Stromal cell of bone marrow (primary cell): ENCODE results near the gene PGM5.
"Not testable (repeated sequence)": the region's sequence is repeated elsewhere in the genome, so short reads cannot be mapped to it uniquely, and the experiment has no call there.

Experiments used
- DNase-seq: peaks from one replicate; pipeline ENCODE4 v3.0.0-alpha.2; 2012; ENCODE audit warnings: low read depth

The PGM5 gene

DNA sequence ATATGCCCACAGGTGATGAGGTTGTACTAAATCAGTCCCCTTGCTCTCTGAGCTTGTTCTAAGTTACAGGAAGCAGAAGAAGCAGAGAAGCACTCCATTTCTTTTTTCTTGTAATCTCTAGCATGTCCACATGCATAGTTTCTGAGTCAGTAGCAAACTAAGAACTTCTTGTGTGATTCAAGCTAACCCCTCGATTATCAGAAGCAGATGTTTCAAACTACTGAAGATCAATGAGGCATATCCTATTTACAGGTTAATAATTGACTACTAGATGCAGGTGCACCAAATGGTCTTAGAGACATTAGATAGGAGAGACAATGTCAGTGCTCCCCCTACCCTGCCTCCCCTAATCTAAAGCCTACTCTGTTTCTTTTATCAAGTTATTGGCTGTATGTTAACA is 21.3 kb downstream of the PGM5 start:
- not testable (repeated sequence) for DNase-seq

DNA sequence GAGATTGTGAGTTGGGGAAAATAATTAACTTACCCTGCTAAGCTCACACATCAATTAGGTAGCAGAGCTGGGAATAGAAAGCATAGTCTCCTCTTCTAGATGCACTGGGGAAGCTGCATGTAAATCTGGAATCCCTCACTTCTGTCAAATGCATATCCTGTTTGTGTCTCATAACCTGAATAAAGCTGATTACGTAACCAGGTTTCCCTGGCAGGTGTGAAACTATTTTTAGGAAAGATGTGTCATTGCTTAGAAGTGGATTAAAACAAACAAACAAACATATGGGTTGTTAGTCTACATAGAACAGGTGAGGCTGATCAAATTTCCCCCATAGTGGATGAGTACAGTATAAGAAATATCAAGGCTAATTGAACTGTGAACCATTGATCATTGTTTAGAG is 27.5 kb downstream of the PGM5 start:
- DNase-seq, result not testable (repeated sequence)

DNA sequence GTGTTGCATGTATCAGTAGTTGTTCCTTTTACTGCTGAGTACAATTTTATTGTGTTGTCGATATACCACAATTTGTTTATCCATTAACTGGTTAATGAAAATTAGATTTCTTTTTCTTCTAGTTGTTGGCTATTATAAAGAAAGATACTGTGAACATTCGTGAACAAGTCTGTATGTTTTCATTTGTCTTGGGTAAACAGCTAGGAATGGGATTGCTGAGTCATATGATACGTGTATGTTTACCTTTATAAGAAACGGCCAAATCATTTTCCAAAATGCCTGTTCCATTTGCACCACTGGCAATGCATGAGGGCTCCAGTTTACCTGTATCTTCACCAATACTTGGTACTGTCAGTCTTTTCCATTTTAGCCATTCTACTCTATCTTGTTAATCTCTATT is 33.1 kb downstream of the PGM5 start:
- DNase-seq, result not testable (repeated sequence)

DNA sequence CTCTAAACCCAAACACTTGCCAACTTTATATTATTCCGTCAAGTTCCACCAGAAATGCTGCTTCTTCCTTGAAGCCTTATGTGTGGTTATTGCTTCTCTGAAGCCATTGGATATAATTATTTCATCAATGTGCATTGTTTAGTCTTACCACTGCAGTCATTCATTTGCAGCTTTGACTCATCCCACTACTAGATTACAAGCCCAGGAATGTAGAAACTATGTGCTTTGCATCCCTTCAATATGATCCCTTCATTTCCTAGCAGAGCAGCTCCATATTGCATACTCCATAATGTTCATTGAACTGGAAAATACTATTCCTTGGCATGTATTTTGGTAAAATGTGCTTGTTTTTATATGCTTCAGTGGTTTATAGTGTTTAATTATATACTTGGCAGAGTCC is 34.3 kb downstream of the PGM5 start:
- DNase-seq, result not testable (repeated sequence)

DNA sequence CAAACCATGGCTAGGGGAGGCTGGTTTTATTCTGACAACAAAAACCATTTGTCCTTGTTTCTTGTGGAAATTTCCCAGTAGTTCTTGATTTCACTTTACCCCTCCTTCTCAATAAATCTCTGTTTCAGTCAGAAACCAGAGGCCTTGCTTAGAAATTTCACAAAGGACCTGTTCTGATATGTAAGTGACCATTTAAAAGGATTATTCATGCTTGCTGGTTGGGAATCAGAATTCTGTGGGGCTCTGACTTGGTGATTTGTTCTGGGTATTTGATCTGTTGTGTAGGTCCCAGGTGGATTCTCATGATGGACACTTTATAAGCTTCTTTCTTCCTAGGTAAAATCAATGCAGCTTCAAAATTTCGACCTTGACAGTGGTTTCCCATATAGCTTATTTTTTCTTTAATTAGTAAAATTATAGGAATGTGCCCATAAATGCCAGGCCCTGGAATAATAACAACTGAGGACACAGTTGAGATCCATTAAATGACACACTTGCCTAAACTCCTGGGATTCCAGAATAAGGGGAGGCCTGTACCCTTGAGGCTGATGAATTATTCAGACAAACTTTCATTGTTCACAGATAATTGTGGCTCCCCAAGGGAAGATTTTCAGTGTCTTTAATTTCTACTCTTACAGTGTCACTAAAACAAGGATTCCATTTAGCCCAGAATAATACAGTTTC is 40.1 kb downstream of the PGM5 start:
- DNase-seq, result not testable (repeated sequence)

DNA sequence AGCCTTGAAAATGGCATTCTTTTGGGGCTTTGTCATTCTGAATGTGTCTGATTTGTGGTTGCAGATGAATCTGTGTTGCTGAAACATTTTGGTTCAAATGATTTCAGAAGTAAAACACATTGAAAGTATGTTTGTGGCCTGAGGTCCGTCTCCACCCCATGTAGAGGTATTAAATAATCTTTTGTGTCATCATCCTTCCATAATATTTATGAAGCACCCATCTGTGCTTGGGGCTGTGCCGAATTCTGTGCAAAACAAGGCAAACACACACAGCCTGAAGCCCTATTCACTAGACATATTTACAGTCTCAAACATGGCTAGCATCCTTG is 40.6 kb downstream of the PGM5 start:
- DNase-seq, result not testable (repeated sequence)

DNA sequence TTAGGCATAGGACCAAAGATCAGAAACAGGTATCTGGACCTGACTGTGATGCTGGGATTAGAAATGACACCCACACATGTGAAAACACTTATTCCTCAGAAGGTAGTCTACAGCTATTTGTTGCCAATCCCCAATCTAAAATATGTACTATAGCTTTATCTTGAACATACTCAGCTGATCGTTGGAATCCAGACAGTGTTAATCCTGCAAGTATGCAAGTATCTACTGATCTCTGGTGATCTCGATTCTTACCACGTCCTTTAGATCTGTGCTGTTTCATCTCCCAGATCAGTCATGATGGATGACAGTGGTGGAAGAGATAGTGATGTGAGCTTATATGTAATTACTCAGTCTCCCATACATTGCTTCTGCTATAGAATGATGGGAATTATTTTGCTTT is 41.4 kb downstream of the PGM5 start:
- DNase-seq, result not testable (repeated sequence)

DNA sequence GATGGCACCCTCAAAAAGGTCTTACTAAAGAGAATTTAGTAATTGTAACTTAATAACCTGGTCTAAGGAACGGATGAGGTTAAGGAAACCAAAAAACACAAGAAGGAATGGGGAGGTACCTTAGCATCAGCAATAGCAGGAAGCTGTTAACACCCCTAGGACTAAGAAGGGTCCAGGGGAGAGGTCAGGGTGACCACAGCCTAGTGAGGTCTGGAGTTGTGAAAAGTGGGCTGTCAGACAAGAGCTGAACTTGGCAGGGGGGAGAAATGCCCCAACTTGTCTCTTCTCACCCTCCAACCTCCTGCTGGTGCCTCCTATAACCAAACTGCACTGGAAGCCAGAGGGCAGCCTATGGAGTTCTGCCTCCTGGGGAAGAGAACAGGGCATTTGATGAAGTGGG is 41.9 kb downstream of the PGM5 start:
- DNase-seq, result not testable (repeated sequence)

DNA sequence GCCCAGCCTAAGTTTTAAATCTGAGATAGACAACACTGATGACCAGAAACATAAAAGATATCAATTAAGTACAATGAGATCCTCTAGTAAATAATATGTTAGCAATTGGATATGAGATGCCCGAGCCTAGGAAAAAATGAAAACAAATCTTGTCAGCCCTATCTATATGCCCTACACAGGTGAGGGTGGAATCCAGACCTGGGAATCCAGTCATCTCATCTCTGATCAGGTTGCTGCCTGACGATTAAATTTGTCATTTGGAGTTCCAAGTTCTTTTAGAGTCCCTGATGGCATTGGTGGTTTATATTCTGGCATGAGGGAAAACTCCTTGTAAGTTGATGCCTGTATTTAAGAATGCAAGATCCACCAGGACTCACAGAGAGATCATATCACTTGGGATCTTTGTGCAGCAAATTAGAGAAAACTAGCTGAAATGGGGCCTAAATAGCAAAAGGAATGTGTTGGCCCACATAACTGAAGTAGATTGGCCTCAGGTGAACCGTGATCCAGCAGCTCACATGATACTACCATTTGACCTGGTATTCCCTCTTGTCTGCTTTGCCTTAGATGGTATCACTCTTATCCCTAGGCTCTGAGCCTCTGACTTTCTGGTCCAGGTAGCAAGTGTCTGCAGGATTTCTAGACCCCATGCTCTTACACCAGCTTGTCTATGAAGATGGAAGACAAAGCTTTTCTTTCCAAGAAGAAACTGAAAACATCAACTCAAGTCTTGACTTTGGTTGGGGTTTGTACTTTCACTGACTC is 48.2 kb downstream of the PGM5 start:
- DNase-seq, result not testable (repeated sequence)

DNA sequence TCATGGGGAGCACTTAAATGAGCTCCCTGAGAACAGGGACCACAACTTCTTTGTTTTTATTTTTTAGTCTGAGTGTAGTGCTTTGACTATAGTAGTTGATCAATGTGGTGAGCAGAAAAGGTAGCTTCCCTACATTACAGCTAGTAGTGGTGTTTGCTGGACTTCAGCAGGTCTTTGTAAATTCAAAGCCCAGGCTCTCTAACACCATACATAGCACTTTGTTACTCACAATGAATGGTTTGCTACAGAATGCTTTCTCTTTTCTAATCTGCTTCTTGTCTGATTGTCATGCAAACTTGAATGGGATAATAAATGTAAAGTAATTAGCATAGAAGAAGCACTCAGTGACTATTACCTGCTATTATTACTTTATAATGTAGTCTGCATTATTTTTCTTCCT is 55.5 kb downstream of the PGM5 start:
- not testable (repeated sequence) for DNase-seq

DNA sequence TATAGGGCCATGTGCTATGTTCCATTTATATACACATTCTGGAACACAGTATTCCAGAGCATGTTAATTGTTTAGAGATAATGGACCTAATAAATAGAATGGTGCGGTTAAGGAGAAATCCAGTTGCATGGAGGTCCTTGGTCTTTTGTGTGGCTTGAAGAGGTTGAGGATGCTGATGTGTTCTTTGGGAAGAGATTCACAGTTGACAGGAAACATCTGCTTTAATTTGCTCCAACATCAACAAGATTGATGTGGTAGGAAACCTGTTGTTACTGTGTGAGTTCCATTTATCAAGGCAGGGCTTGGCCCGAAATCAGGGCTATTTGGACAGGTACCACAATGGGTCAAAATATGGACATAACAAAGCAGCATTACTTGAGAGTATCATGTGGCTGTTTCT is 56.3 kb downstream of the PGM5 start:
- not testable (repeated sequence) for DNase-seq

DNA sequence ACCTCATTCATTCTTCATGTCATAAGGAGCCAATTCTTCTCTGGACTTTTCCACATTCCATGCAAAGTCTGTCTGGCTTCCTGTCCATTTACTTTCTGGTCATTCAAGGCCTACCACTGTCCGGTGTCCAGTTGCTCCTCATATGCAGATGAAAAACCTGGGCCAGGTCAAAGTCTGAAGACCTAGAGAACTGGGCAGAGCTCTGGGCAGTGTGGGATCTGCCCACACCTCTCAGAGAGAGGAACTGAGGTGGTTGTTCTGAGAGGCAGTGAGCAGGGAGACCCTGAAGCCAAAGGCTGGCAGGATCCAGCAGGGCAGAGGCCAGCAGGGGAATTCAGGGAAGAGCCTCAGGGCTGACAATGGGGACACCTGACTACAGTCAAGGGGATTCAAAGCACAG is 58.7 kb downstream of the PGM5 start:
- not testable (repeated sequence) for DNase-seq

DNA sequence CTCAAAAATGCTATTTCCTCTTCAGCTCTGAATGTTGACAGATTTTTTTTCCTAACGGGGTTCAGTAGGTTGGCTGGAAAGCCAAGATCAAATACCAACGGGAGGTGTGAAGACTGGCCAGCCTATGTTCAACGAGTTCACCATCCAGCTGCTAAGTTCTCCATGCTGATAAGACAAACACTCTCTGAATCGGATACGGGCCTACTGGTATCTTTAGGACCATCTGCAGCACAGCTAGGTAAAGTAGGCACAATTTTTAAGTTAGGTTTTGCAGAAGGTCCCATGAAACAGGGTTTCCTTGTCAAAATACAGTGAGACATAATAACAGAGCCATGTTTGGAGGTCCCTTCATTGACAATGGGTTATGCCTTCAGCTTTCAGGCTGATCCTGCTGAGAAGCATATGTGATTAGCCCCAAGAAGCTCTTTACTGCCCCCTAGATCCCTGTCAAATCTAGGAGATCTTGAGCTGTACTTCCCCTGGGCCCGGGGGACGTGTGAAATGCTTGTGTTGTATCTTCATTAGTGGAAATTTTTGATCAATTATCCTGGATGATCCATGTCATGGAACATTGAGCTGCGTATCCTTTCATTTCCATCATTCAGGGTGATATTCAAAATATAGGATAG is 60.6 kb downstream of the PGM5 start:
- no peak for DNase-seq

DNA sequence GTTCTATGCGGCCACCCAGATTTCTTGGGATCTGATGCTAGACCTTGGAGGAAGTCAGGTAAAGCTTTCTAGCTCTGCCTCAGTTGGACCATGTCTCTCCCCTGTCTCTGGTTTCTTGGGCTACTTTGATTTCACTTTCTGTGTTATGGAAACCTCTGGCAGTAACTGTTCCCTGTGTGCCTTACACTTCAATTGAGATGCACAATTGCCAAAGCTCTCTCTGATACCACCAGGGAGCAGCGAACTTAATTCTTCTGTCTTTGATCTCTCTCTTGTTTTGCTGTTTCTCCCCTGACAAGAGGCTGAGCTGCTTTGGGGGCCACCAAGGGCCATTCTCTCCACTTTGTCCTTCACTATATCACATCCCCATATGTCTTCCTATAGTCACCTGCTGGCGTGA is 61.4 kb downstream of the PGM5 start:
- no peak for DNase-seq

DNA sequence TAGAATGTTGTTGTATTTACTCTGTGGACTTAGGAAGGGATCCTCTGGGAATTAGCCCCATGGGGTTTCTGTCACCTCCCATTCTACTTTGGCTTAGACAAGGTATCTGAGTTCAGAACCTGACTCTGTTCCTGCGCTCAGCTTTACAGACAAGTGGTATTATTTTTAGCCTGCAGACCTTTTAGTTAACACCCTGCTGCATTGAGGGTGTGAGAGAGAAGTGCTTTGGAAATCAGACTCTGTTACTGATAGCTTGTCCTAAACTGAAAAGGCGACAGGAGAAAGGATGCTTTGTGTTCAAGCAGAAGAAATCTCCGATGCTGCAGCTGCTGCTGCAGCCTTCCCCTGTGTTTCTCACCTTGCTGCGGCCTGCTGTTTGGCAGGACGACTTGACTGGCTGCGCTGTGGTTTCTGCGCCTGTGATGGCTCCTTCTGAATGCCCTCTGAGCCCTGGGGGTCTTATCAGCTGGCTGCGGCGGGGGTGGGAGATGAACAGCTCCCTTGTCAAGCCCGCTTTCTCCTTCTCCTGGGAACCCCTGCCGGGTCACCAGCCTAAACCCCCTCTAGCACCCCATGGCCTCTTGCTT is 61.9 kb downstream of the PGM5 start:
- DNase-seq, result no peak

DNA sequence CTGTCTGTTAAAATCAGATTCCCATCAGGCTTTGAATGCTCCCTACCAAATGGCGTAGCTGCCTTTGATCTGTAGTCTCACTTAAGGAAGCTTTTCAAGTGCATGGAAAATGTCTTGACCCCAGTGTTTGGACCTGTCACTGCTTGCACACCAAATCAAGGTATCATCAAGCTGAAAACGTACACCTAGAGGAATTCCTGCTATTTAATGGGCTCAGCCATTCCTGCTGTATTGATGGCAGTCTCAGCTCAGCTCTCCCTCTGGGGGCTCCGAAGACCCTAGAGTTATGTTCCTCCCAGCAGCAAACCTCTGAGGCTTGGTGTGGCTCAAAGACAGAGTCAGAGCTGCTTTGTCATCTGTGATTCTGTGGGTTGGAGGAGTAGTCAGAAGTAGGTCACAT is 63.5 kb downstream of the PGM5 start:
- DNase-seq, result no peak

DNA sequence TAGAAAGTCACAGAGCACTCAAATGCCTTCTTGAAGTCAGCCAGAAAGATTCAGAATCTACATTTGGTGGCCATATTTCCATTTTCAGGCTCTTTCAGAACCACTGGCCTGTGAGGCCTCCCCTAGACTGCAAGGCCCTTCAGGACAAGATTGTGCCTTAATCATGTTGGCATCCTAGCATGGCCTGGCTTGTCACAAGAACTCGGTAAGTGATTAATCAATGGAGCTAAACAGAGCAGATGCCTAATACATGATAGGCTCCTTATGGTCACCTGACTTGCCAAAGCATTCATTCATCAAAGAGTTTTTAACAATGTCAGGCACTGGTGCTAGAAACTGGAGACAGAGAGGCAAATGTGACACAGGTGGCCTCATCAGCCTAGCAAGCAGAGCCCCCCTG is 70.3 kb downstream of the PGM5 start:
- DNase-seq, result no peak

DNA sequence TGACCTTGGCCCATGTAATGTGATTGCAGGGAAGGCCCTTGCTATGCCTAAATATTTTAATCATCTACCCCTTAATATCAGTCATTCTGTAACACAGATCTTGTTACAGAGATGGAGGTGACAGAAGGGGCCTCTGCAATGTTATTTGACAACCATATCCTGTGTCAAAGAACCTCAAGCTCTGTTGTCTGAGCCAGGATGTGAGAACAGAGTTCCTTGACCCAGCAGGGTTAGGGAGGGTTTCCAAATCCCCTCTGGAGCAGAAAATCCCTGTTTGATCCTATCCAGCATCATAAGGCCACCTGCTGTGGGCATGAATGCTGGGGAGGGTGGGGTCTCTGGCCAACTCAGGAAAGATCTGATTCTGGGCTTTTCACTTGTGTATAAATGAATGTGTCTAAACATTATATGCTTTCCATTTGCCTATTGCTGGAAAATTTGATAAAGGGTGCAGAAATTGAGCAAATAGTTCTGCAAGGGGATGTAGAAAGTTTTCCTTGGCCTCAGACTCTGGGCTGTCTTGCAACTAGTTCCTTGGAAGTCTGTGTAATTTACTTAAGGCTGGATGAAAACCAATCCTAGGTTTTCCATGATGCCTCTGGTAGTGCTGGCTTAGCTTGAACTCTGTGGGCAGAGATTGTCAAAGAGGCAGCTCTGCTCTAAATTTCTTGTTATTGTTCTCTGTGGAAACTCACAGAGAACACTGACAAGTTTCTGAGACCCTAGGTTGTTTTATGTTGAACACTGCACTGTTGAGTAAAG is 71.0 kb downstream of the PGM5 start:
- DNase-seq, result no peak

DNA sequence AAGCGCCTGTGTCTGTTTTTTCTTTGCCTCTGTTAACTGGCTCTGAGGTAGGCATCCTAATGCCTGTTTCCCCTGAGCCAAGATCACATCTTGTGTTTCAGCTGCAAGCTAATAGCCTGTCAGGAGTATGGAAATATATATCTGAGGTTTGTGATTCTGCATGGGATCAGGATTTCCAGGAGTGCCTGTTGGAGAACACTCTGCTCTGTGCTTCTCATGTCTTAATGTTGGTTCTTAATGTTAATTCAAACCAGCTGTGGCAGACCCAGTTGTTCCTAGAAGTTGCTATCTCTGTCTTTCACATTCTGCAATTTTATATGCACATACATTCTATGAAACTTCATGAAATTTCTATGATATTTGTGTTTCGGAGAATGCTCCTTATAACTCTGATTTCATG is 72.1 kb downstream of the PGM5 start:
- no peak for DNase-seq

DNA sequence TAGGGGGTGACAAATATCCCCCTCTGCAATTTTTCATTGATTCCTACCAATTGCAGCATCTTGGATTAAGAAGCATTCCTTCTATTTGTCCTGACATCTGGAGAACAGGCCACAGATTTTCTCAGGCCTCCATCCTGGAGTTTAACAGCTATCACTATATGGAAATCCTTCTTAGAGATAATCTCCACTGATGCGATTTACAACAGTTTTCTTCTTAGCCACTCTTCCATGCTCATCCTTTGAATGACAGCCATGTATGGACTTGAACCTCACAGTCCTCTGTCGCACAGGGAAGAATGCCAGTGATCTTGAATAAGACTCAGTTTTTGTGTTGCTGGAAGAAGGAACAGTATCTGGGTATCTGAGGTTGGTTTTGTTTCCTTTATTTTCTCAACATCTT is 73.2 kb downstream of the PGM5 start:
- no peak for DNase-seq

DNA sequence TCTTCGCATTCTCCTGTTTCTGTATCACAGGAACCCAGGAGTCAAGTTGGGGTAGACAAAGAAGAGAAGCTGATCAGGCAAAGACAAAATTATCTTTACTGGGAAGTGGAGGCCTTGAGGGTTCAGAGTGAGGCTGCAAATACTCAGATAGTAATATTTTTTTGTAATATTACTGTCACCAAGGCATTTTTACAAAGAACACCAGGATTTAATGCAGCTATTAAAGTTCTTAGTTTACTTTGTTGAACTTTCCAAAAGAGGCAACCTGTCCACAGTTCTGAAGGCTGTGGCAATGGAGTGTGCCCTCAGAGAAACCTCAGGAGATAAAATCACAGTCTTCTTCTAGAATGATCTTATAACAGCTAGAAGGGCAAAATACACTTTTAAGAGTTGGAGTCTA is 74.9 kb downstream of the PGM5 start:
- DNase-seq, result no peak

DNA sequence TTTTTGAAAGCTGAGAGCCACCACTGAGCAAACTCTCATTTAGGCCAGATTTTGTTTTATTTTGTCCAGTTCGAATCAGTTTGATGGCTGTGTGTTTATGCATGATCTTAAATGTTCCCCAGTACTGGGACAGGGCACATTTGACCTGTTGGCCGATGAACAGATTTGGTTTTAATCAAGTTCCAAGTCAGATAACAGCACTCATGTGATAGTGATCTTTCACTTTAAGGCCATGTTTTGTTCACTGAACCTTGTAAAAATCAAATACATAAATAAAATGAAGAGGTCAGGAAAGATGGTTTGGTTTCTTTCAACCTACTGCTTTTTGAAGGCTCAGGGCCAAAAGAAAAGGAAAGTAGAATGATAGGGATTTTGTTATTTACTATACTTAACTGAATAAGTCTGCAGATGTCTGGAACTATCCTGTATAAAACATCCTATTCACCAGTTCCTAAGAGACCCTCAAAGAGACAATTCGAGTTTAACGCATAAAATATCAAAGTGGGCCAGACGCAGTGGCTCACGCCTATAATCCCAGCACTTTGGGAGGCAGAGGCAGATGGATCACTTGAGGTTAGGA is 77.2 kb downstream of the PGM5 start:
- no peak for DNase-seq
